ENCODE measurements around the gene DST. TPM values are rescaled to one million over a fixed set of nuclear protein-coding genes. Genes with fewer than 3 reads are reported as not detected.
"Not testable (repeated sequence)": the region's sequence is repeated elsewhere in the genome, so short reads cannot be mapped to it uniquely, and the experiment has no call there.

Gene DST
- total RNA-seq, 2 experiments from 2014 or later, result 5.7 to 5.9 TPM

GRCh38 chr6:56499095-56499494, 143.6 kb downstream of the DST start:
- H3K4me3 Mint-ChIP-seq, result no peak overlapping the region
- Histone ChIP-seq H3K4me1 (ENCODE audit: insufficient read depth, low read length) (no peaks in the 10 kb centered on the region), H3K36me3 (ENCODE audit: insufficient read depth, low read length) (no peaks in the 10 kb centered on the region), H3K9me3 (ENCODE audit: control insufficient read depth in 1 of 2, insufficient read depth in 1 of 2, low read length in 2 of 2) (no peaks in the 10 kb centered on the region), H3K27ac (ENCODE audit: low read depth in 1 of 2, low read length in 2 of 2) (no peak overlapping the region), H3K27me3 (ENCODE audit: control insufficient read depth in 1 of 2, insufficient read depth in 2 of 2, low read length in 2 of 2) (no peaks in the 10 kb centered on the region), H3K4me3 (ENCODE audit: low read length) (no peak overlapping the region)
- H3K27ac Mint-ChIP-seq, result no peak overlapping the region
- DNase-seq (no peak), ATAC-seq (ENCODE audit: poor library complexity) (no peak)
- H3K36me3 Mint-ChIP-seq (ENCODE audit: low read depth), result no peaks in the 10 kb centered on the region
- H3K4me1 Mint-ChIP-seq (ENCODE audit: low read depth), result no peaks in the 10 kb centered on the region
- ChIA-PET POLR2A (no interaction called here), CTCF (no interaction called here)
- TF ChIP-seq CTCF (IDR thresholded peaks at IDR 0.05), result no peak
- H3K9me3 Mint-ChIP-seq, result no peaks in the 10 kb centered on the region
- no peaks in the 10 kb centered on the region for H3K27me3 Mint-ChIP-seq
- intact Hi-C loops (cut with DNase I, micrococcal nuclease), result no loop called here

- Mint-ChIP-seq H3K4me1 (ENCODE audit: low read depth) (no peaks in the 10 kb centered on the region), H3K27ac (no peak overlapping the region), H3K4me3 (no peak overlapping the region), H3K36me3 (ENCODE audit: low read depth) (no peaks in the 10 kb centered on the region), H3K9me3 (no peaks in the 10 kb centered on the region), H3K27me3 (no peaks in the 10 kb centered on the region)
- DNase-seq, result no peak
- Histone ChIP-seq H3K36me3 (ENCODE audit: insufficient read depth, low read length) (no peaks in the 10 kb centered on the region), H3K4me1 (ENCODE audit: insufficient read depth, low read length) (no peaks in the 10 kb centered on the region), H3K9me3 (ENCODE audit: control insufficient read depth in 1 of 2, insufficient read depth in 1 of 2, low read length in 2 of 2) (no peaks in the 10 kb centered on the region), H3K4me3 (ENCODE audit: low read length) (no peak overlapping the region), H3K27ac (ENCODE audit: low read depth in 1 of 2, low read length in 2 of 2) (no peak overlapping the region), H3K27me3 (ENCODE audit: control insufficient read depth in 1 of 2, insufficient read depth in 2 of 2, low read length in 2 of 2) (no peaks in the 10 kb centered on the region)
- ChIA-PET POLR2A (no interaction called here), CTCF (interaction anchor here (0.6 kb wide), 1 partner anchor 29 kb away, joined by 3 read pairs; no protein-coding TSS in a partner anchor)
- intact Hi-C loops (cut with DNase I, micrococcal nuclease), result no loop called here
- no peak for ATAC-seq (ENCODE audit: poor library complexity)
- TF ChIP-seq CTCF (IDR thresholded peaks at IDR 0.05), result no peak
Measured at GRCh38 chr6:56497691-56498090, 145.0 kb downstream of the DST start.

- POLR2A ChIA-PET, result no interaction called here
Measured at GRCh38 chr6:56497240-56497639, 145.4 kb downstream of the DST start.

GRCh38 chr6:56496650-56497049, 146.0 kb downstream of the DST start:
- H3K4me1 ChIP-seq (ENCODE audit: insufficient read depth, low read length); H3K27ac ChIP-seq (ENCODE audit: low read depth in 1 of 2, low read length in 2 of 2); H3K4me3 Mint-ChIP-seq; H3K27me3 ChIP-seq (ENCODE audit: control insufficient read depth in 1 of 2, insufficient read depth in 2 of 2, low read length in 2 of 2); H3K36me3 Mint-ChIP-seq (ENCODE audit: low read depth); H3K27me3 Mint-ChIP-seq; H3K9me3 ChIP-seq (ENCODE audit: control insufficient read depth in 1 of 2, insufficient read depth in 1 of 2, low read length in 2 of 2); H3K27ac Mint-ChIP-seq; H3K9me3 Mint-ChIP-seq; ATAC-seq (ENCODE audit: poor library complexity); CTCF ChIA-PET; H3K36me3 ChIP-seq (ENCODE audit: insufficient read depth, low read length); DNase-seq; H3K4me3 ChIP-seq (ENCODE audit: low read length); H3K4me1 Mint-ChIP-seq (ENCODE audit: low read depth); POLR2A ChIA-PET; intact Hi-C loops (cut with DNase I, micrococcal nuclease): not testable (repeated sequence)

More at GRCh38 chr6:56497240-56497639, 145.4 kb downstream of the DST start:
- no peak for DNase-seq
- Mint-ChIP-seq H3K4me1 (ENCODE audit: low read depth) (no peaks in the 10 kb centered on the region), H3K4me3 (no peak overlapping the region), H3K27me3 (no peaks in the 10 kb centered on the region), H3K27ac (no peak overlapping the region), H3K36me3 (ENCODE audit: low read depth) (no peaks in the 10 kb centered on the region), H3K9me3 (no peaks in the 10 kb centered on the region)
- Histone ChIP-seq H3K27me3 (ENCODE audit: control insufficient read depth in 1 of 2, insufficient read depth in 2 of 2, low read length in 2 of 2) (no peaks in the 10 kb centered on the region), H3K9me3 (ENCODE audit: control insufficient read depth in 1 of 2, insufficient read depth in 1 of 2, low read length in 2 of 2) (no peaks in the 10 kb centered on the region), H3K36me3 (ENCODE audit: insufficient read depth, low read length) (no peaks in the 10 kb centered on the region), H3K27ac (ENCODE audit: low read depth in 1 of 2, low read length in 2 of 2) (no peak overlapping the region), H3K4me1 (ENCODE audit: insufficient read depth, low read length) (no peaks in the 10 kb centered on the region), H3K4me3 (ENCODE audit: low read length) (no peak overlapping the region)
- ATAC-seq (ENCODE audit: poor library complexity), result no peak
- CTCF ChIA-PET, result interaction anchor here (0.6 kb wide), 1 partner anchor 29 kb away, joined by 3 read pairs; no protein-coding TSS in a partner anchor
- intact Hi-C loops (cut with DNase I, micrococcal nuclease), result no loop called here
- no peak for TF ChIP-seq CTCF (IDR thresholded peaks at IDR 0.05)

All from CD4-positive, alpha-beta T cell (primary cell).